ENCODE data around the gene RAE1. TPM values are rescaled to one million over a fixed set of nuclear protein-coding genes. Genes with fewer than 3 reads are reported as not detected.

The RAE1 gene
- total RNA-seq, 1 experiment from 2014 or later, result 31.3 TPM

DNA sequence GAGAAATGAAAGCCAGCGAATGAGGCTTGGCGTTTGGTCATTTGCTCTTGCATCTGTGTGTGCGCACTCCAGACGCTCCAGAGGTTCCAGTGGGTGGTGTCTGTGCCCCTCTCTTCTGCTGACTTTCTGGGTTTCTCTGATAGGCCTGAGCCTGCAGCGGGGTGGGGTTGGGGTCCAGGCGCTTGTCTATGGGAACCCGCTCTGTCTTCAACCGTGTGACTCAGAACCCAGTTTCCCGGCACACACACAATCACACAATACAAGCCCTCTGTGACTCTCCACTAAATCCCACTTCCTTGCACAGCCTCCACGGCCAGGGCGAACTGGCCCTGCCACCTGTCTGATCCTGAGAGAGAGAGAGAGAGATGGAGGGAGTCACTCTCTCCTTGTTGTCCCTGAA is 64.7 kb downstream of the RAE1 start:
- Mint-ChIP-seq H3K4me3 (no peak overlapping the region), H3K9me3 (no peaks in the 10 kb centered on the region), H3K36me3 (no peaks in the 10 kb centered on the region), H3K27me3 (ENCODE audit: low read depth) (no peaks in the 10 kb centered on the region), H3K4me1 (no peaks in the 10 kb centered on the region), H3K27ac (no peak overlapping the region)
- no peak for DNase-seq (ENCODE audit: low spot score)
- no peak for ATAC-seq
- CTCF ChIA-PET, result interaction anchor here (1.0 to 1.3 kb wide), 2 partner anchors 18 to 83 kb away, joined by 3 to 4 read pairs; no protein-coding TSS in a partner anchor
- POLR2A ChIA-PET, result no interaction called here
- TF ChIP-seq, protein P1, sequence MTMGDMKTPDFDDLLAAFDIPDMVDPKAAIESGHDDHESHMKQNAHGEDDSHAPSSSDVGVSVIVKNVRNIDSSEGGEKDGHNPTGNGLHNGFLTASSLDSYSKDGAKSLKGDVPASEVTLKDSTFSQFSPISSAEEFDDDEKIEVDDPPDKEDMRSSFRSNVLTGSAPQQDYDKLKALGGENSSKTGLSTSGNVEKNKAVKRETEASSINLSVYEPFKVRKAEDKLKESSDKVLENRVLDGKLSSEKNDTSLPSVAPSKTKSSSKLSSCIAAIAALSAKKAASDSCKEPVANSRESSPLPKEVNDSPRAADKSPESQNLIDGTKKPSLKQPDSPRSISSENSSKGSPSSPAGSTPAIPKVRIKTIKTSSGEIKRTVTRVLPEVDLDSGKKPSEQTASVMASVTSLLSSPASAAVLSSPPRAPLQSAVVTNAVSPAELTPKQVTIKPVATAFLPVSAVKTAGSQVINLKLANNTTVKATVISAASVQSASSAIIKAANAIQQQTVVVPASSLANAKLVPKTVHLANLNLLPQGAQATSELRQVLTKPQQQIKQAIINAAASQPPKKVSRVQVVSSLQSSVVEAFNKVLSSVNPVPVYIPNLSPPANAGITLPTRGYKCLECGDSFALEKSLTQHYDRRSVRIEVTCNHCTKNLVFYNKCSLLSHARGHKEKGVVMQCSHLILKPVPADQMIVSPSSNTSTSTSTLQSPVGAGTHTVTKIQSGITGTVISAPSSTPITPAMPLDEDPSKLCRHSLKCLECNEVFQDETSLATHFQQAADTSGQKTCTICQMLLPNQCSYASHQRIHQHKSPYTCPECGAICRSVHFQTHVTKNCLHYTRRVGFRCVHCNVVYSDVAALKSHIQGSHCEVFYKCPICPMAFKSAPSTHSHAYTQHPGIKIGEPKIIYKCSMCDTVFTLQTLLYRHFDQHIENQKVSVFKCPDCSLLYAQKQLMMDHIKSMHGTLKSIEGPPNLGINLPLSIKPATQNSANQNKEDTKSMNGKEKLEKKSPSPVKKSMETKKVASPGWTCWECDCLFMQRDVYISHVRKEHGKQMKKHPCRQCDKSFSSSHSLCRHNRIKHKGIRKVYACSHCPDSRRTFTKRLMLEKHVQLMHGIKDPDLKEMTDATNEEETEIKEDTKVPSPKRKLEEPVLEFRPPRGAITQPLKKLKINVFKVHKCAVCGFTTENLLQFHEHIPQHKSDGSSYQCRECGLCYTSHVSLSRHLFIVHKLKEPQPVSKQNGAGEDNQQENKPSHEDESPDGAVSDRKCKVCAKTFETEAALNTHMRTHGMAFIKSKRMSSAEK (CRISPR knock-in tag; IDR thresholded peaks at IDR 0.05; ENCODE audit: borderline replicate concordance), result no peak
- no peak for TF ChIP-seq CREM (CRISPR knock-in tag; IDR thresholded peaks at IDR 0.05)
- TF ChIP-seq FOXP4 (CRISPR knock-in tag; IDR thresholded peaks at IDR 0.05), result no peak
- TF ChIP-seq E2F1 (CRISPR knock-in tag; IDR thresholded peaks at IDR 0.05), result no peak
- no peak for TF ChIP-seq ZNF671 (CRISPR knock-in tag; IDR thresholded peaks at IDR 0.05)
- no peak for TF ChIP-seq ZMAT4 (CRISPR knock-in tag; IDR thresholded peaks at IDR 0.05)
- TF ChIP-seq, protein P2, sequence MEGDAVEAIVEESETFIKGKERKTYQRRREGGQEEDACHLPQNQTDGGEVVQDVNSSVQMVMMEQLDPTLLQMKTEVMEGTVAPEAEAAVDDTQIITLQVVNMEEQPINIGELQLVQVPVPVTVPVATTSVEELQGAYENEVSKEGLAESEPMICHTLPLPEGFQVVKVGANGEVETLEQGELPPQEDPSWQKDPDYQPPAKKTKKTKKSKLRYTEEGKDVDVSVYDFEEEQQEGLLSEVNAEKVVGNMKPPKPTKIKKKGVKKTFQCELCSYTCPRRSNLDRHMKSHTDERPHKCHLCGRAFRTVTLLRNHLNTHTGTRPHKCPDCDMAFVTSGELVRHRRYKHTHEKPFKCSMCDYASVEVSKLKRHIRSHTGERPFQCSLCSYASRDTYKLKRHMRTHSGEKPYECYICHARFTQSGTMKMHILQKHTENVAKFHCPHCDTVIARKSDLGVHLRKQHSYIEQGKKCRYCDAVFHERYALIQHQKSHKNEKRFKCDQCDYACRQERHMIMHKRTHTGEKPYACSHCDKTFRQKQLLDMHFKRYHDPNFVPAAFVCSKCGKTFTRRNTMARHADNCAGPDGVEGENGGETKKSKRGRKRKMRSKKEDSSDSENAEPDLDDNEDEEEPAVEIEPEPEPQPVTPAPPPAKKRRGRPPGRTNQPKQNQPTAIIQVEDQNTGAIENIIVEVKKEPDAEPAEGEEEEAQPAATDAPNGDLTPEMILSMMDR (IDR thresholded peaks at IDR 0.05), result no peak
- TF ChIP-seq E2F4 (CRISPR knock-in tag; IDR thresholded peaks at IDR 0.05; ENCODE audit: borderline replicate concordance, low read depth), result no peak
- TF ChIP-seq ETV6 (CRISPR knock-in tag; IDR thresholded peaks at IDR 0.05), result no peak
- TF ChIP-seq, protein P3, sequence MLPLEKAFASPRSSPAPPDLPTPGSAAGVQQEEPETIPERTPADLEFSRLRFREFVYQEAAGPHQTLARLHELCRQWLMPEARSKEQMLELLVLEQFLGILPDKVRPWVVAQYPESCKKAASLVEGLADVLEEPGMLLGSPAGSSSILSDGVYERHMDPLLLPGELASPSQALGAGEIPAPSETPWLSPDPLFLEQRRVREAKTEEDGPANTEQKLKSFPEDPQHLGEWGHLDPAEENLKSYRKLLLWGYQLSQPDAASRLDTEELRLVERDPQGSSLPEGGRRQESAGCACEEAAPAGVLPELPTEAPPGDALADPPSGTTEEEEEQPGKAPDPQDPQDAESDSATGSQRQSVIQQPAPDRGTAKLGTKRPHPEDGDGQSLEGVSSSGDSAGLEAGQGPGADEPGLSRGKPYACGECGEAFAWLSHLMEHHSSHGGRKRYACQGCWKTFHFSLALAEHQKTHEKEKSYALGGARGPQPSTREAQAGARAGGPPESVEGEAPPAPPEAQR (CRISPR knock-in tag; IDR thresholded peaks at IDR 0.05), result no peak
- no peak for TF ChIP-seq KAT7 (CRISPR knock-in tag; IDR thresholded peaks at IDR 0.05; ENCODE audit: borderline replicate concordance)
- TF ChIP-seq ZNF317 (CRISPR knock-in tag; IDR thresholded peaks at IDR 0.05; ENCODE audit: borderline replicate concordance, low read depth), result no peak
- TF ChIP-seq, protein P4, sequence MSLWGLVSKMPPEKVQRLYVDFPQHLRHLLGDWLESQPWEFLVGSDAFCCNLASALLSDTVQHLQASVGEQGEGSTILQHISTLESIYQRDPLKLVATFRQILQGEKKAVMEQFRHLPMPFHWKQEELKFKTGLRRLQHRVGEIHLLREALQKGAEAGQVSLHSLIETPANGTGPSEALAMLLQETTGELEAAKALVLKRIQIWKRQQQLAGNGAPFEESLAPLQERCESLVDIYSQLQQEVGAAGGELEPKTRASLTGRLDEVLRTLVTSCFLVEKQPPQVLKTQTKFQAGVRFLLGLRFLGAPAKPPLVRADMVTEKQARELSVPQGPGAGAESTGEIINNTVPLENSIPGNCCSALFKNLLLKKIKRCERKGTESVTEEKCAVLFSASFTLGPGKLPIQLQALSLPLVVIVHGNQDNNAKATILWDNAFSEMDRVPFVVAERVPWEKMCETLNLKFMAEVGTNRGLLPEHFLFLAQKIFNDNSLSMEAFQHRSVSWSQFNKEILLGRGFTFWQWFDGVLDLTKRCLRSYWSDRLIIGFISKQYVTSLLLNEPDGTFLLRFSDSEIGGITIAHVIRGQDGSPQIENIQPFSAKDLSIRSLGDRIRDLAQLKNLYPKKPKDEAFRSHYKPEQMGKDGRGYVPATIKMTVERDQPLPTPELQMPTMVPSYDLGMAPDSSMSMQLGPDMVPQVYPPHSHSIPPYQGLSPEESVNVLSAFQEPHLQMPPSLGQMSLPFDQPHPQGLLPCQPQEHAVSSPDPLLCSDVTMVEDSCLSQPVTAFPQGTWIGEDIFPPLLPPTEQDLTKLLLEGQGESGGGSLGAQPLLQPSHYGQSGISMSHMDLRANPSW (CRISPR knock-in tag; conservative IDR thresholded peaks at IDR 0.05; ENCODE audit: low read depth), result no peak
- no peak for TF ChIP-seq HMGA2 (CRISPR knock-in tag; IDR thresholded peaks at IDR 0.05)
- TF ChIP-seq, protein P5, sequence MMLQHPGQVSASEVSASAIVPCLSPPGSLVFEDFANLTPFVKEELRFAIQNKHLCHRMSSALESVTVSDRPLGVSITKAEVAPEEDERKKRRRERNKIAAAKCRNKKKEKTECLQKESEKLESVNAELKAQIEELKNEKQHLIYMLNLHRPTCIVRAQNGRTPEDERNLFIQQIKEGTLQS (CRISPR knock-in tag; conservative IDR thresholded peaks at IDR 0.05), result no peak
- TF ChIP-seq ZBTB43 (CRISPR knock-in tag; IDR thresholded peaks at IDR 0.05), result no peak
- TF ChIP-seq TEAD1 (CRISPR knock-in tag; IDR thresholded peaks at IDR 0.05), result no peak

Measured in WTC11 (cell line).